WERI-Rb-1 (cell line): ENCODE data around the gene PRPF8.

ENCODE experiments used
- DNase-seq: peaks from one replicate; pipeline ENCODE4 v3.0.0-alpha.2; 2020
- H3K27ac ChIP-seq: fragments of 250-450 bp; sonication (Bioruptor Pico); 2 replicates; pipeline ENCODE4 v1.5.1; 2020; ENCODE audit warnings: mild to moderate bottlenecking, moderate library complexity
- H3K27me3 ChIP-seq: fragments of 250-450 bp; sonication (Bioruptor Pico); 2 replicates; pipeline ENCODE4 v1.5.1; 2021; ENCODE audit warnings: mild to moderate bottlenecking, low read depth, moderate library complexity; ENCODE audit not compliant: insufficient read depth, severe bottlenecking
- H3K36me3 ChIP-seq: fragments of 250-450 bp; sonication (Bioruptor Pico); 2 replicates; pipeline ENCODE4 v1.5.1; 2020; ENCODE audit warnings: mild to moderate bottlenecking, moderate library complexity
- H3K4me3 ChIP-seq: 2 replicates; pipeline ENCODE4 v1.5.1; 2011; ENCODE audit warnings: low read depth, mild to moderate bottlenecking, control low read depth, low read length
- H3K9me3 ChIP-seq: fragments of 250-450 bp; sonication (Bioruptor Pico); 2 replicates; pipeline ENCODE4 v1.5.1; 2021; ENCODE audit warnings: mild to moderate bottlenecking, moderate library complexity; ENCODE audit not compliant: severe bottlenecking
- TF ChIP-seq, protein P1 (sequence below): IDR thresholded peaks from 2 replicates; pipeline ENCODE4 v1.5.1; 2011; ENCODE audit warnings: low read depth, mild to moderate bottlenecking, control low read depth, inconsistent platforms, low read length

PRPF8 gene

DNA sequence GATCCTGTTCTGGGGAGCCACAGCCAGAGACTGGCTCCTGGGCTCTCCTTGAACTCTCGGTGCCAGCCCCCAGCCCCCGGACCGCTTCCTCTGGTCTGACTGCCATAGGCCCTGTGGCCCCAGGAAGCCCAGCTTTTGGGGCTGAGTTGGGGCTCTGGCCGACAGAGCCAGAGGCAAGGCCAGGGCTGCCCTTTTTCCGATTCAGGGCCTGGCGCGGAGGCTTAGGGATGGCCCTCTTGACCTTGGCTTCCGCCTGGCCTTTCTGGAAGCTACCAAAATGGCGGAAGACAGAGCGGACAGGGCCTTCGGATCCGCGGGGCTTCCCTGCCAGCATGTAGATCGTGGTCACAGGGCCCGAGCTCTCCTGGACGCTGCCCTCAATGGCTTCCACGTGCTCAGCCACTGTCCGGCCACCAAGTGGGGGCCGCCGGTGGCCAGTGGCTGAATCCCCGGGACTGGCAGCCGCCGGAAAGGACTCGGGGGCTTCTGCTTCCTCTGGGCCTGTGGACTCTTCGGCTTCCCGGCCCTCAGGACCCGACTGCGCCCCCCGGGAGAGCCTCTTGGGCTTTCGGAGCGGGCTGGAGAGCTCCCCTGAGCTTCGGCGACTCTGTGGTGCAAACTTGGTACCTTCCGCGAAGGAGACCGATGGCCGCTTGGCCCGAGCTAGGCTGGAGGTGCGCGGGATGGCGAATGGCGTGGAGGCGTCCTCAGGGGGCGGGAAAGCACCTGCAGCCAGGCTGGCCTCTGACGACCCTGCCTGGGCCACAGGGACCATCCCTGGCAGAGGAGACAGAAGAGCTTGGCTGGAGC is 49.6 kb downstream of the PRPF8 start:
- no peak overlapping the region for H3K27ac ChIP-seq
- H3K27me3 ChIP-seq = no peaks in the 10 kb centered on the region
- H3K4me3 ChIP-seq = no peak overlapping the region
- TF ChIP-seq, protein P1, sequence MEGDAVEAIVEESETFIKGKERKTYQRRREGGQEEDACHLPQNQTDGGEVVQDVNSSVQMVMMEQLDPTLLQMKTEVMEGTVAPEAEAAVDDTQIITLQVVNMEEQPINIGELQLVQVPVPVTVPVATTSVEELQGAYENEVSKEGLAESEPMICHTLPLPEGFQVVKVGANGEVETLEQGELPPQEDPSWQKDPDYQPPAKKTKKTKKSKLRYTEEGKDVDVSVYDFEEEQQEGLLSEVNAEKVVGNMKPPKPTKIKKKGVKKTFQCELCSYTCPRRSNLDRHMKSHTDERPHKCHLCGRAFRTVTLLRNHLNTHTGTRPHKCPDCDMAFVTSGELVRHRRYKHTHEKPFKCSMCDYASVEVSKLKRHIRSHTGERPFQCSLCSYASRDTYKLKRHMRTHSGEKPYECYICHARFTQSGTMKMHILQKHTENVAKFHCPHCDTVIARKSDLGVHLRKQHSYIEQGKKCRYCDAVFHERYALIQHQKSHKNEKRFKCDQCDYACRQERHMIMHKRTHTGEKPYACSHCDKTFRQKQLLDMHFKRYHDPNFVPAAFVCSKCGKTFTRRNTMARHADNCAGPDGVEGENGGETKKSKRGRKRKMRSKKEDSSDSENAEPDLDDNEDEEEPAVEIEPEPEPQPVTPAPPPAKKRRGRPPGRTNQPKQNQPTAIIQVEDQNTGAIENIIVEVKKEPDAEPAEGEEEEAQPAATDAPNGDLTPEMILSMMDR = no peak
- DNase-seq = no peak
- no peaks in the 10 kb centered on the region for H3K36me3 ChIP-seq
- no peaks in the 10 kb centered on the region for H3K9me3 ChIP-seq

DNA sequence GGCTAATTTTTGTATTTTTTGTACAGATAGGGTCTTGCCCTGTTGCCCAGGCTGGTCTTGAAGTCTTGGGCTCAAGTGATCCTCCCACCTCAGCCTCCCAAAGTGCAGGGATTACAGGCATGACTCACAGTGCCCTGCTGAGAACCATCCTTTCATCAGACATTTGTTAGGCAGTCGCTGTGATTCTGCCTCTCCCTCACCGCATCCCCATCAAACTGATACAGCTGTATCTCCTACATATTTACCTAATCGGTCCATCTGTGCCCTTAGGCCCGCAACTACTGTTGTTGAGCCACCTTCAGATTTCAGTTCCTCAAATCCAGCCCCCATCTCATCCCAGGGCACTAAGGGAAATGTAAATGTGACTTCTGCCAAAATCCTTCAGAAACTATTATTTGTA is 54.0 kb downstream of the PRPF8 start:
- DNase-seq = no peak
- Histone ChIP-seq H3K27ac (no peak overlapping the region), H3K9me3 (no peaks in the 10 kb centered on the region), H3K36me3 (no peaks in the 10 kb centered on the region; the same call in 1 of the 2 replicates), H3K4me3 (no peak overlapping the region), H3K27me3 (no peaks in the 10 kb centered on the region)
- TF ChIP-seq, protein P1 = no peak

DNA sequence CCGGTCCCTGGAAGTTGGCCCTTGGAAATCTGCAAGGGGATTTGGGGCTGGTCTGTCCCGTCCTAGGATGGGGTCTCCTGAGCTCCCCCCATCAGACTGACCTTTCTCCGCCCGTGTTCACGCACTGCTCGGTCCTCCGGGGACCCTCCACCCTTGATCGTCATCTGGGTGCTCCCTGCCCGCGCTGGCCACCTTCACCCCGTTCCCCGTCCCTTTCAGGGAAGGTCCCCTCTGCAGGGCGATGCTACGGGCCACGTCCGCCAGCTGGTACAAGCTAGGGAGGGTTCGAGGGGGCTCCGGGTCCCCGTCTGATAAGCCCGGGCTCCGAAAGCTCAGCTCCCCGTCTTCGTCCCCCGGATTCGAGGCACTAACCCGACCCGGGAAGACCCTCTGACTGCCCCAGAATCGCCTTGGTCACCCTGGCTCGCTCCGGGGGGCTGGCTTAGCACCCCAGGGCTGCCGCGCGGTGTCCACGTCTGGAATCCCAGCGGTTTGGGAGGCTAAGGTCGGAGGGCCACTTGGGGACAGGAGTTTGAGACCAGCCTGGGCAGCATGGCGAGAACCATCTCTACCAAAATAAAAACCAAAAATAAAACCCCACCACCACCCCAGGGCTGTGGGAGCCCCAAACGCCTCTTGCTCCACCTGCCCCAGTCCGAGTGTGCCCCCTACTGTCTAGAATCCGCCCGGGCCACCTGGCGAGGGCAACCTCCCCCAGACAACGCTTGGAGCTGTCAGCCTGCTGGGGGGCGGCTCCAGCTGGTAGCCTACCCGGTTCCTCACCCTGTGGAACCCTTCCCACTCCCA is 55.0 kb downstream of the PRPF8 start:
- Histone ChIP-seq H3K27me3 (no peaks in the 10 kb centered on the region), H3K36me3 (peaks cover 7% of the 10 kb centered on the region), H3K9me3 (no peaks in the 10 kb centered on the region), H3K4me3 (peak overlapping the region; percentile 65), H3K27ac (peak overlapping the region; percentile 96)
- TF ChIP-seq, protein P1 = peak; percentile 83
- peak; percentile 81 for DNase-seq

DNA sequence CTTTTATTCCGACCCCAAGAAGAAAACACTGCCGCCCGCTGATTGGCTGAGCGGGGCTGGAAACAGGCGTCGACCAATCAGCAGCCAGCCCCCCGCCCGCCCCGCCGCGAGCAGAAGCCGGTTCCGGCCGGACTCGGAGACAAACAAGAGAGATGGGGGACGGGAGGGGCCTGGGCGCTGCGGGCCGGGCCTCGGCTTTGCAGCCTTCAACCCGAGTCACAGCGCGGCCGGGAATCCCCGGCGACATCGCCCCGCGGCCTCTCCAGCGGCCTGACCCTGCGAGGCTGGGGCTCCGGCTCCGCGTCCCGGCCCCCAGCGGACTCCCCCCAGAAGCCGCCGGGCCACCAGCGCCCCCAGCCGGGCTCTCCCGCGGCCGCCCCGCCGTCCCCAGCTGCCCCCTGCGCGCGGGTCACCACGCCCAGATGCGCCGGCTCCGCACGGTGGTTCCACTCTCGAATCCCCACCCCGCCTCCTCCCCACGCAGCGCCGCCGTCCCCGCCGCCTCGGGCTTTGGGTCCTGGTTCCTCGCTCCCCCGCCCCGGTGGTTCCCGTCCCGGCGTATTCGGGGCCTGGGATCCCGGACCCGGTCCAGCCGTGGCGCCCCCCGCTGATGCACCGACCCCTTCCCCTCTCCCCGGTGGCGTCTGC is 55.7 kb downstream of the PRPF8 start:
- H3K27me3 ChIP-seq = no peaks in the 10 kb centered on the region
- H3K36me3 ChIP-seq = peaks cover 7% of the 10 kb centered on the region
- DNase-seq = peak; percentile 98
- peak overlapping the region; percentile 65 for H3K4me3 ChIP-seq
- no peaks in the 10 kb centered on the region for H3K9me3 ChIP-seq
- H3K27ac ChIP-seq = peak overlapping the region; percentile 96
- TF ChIP-seq, protein P1 = peak; percentile 40

DNA sequence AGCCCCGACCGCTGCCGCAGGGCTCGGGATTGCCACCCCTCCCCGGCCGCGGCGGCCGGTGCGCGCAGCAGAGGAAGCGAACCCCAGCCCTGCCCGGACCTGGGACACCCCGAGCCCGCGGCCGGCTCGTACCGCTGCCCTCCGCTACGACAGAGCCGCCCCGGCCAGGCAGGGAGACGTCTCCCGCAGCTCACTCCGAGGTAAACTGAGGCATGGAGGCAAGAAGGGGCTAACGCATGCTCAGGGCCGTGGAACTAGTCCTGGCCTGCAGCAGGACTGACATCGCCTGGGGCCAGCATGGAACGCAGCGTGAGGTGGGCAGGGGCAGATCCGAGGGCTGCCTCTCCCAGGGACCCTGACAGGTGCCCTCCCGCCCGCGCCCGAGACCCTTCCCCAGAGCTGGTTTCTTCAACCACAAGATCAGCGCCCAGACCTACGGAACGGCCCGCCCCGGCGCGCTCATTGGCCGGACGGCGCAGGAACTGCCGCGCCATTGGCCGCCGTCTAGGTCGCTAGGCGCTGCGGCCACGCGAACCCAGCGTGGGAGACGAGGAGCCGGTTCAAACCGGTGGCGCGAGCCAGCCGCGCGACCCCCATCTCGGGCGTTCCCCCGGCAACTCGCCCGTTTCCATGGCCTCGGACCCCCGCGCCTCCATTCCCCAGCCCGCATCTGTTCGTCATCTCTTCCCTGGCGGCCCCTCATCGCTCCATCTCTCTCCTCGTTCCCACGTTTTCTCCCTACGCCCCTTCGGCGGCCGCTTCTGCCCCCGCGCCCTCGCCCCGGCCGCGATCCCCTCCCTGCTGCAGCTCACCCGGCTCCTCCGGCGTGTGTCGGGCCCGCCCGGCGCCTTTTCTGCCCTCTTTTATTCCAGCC is 56.4 kb downstream of the PRPF8 start, which contains the start of gene SLC43A2:
Gene SLC43A2, minus strand, starts transcription at position 853 of the 874 bp plus-strand sequence. CDS start 960 bp downstream, outside the sequence.
- peak within 1 kb of the TSS; percentile 65 for H3K4me3 ChIP-seq
- no peaks in the 10 kb centered on the region for H3K27me3 ChIP-seq
- no peaks in the 10 kb centered on the region for H3K9me3 ChIP-seq
- H3K36me3 ChIP-seq = peaks cover 7% of the 10 kb centered on the region
- peak; percentile 89 for DNase-seq
- TF ChIP-seq, protein P1 = no peak
- H3K27ac ChIP-seq = peak within 1 kb of the TSS; percentile 96
